Nephron progenitor cell (in vitro differentiated cells): ENCODE results near the gene TTC33.
"Not testable (repeated sequence)": the region's sequence is repeated elsewhere in the genome, so short reads cannot be mapped to it uniquely, and the experiment has no call there.

ENCODE experiments used
- DNase-seq: peaks from one replicate; pipeline ENCODE4 v3.0.0; 2021
- H3K27ac Mint-ChIP-seq: 2 replicates; pipeline ENCODE4 v1.8.0; 2021; ENCODE audit warnings: mild to moderate bottlenecking, moderate library complexity, mixed read lengths
- H3K27me3 Mint-ChIP-seq: 2 replicates; pipeline ENCODE4 v1.8.0; 2021; ENCODE audit warnings: mild to moderate bottlenecking, low read depth, mixed read lengths; ENCODE audit not compliant: poor library complexity
- H3K36me3 Mint-ChIP-seq: 2 replicates; pipeline ENCODE4 v1.8.0; 2021; ENCODE audit warnings: low read depth, mixed read lengths
- H3K4me1 Mint-ChIP-seq: 2 replicates; pipeline ENCODE4 v1.8.0; 2021; ENCODE audit warnings: mixed read lengths
- H3K4me3 Mint-ChIP-seq: 2 replicates; pipeline ENCODE4 v1.8.0; 2021; ENCODE audit warnings: mild to moderate bottlenecking, moderate library complexity, mixed read lengths
- H3K9me3 Mint-ChIP-seq: 2 replicates; pipeline ENCODE4 v1.8.0; 2021; ENCODE audit warnings: mild to moderate bottlenecking, moderate library complexity, mixed read lengths
- CTCF ChIP-seq: fragments of 200-600 bp; sonication (generic); IDR thresholded peaks from 2 replicates; pipeline ENCODE4 v1.5.0; 2021; ENCODE audit warnings: antibody characterized with exemption

Gene TTC33

GRCh38 chr5:40600383-40600782, 155.4 kb downstream of the TTC33 start:
- H3K9me3 Mint-ChIP-seq: no peaks in the 10 kb centered on the region

GRCh38 chr5:40599676-40600075, 156.1 kb downstream of the TTC33 start:
- Mint-ChIP-seq H3K4me3 (no peak overlapping the region), H3K27me3 (no peaks in the 10 kb centered on the region), H3K4me1 (peaks cover 47% of the 10 kb centered on the region), H3K36me3 (no peaks in the 10 kb centered on the region), H3K9me3 (no peaks in the 10 kb centered on the region), H3K27ac (peak overlapping the region; percentile 18)
- TF ChIP-seq CTCF: no peak
- no peak for DNase-seq

More at GRCh38 chr5:40600383-40600782, 155.4 kb downstream of the TTC33 start:
- no peak for DNase-seq
- TF ChIP-seq CTCF: no peak
- H3K4me1 Mint-ChIP-seq: peaks cover 51% of the 10 kb centered on the region
- H3K27me3 Mint-ChIP-seq: no peaks in the 10 kb centered on the region
- H3K36me3 Mint-ChIP-seq: no peaks in the 10 kb centered on the region
- no peak overlapping the region for H3K4me3 Mint-ChIP-seq
- no peak overlapping the region for H3K27ac Mint-ChIP-seq

DNA sequence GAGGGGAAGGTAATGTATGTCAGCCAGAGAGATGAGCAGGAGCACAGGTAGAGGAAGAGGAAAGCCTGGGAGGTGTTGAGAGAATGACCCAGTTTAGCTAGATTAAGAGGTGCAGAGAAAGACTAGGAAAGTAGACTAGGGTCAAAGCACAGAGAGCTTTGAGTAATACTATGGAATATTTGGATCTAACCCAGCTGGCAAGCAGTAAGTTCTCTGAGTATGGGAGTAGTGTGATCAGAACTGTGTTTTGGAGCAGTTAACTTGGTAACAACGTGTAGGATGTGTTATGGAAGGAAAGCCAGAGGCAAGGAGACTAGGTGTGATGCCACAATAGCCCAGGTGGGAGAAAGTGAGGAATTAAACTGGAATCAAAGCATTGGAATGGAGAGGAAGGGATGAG, 160.9 kb downstream of the TTC33 start:
- Mint-ChIP-seq H3K9me3 (no peaks in the 10 kb centered on the region), H3K27ac (peak overlapping the region; percentile 58), H3K4me1 (peaks cover 10% of the 10 kb centered on the region), H3K27me3 (no peaks in the 10 kb centered on the region), H3K4me3 (no peak overlapping the region), H3K36me3 (no peaks in the 10 kb centered on the region)
- no peak for TF ChIP-seq CTCF
- no peak for DNase-seq

- H3K4me3 Mint-ChIP-seq, H3K36me3 Mint-ChIP-seq, H3K27me3 Mint-ChIP-seq, H3K4me1 Mint-ChIP-seq, DNase-seq, H3K27ac Mint-ChIP-seq, H3K9me3 Mint-ChIP-seq: not testable (repeated sequence)
These were observed 163.9 kb downstream of the TTC33 start for GRCh38 chr5:40591727-40592396.

DNA sequence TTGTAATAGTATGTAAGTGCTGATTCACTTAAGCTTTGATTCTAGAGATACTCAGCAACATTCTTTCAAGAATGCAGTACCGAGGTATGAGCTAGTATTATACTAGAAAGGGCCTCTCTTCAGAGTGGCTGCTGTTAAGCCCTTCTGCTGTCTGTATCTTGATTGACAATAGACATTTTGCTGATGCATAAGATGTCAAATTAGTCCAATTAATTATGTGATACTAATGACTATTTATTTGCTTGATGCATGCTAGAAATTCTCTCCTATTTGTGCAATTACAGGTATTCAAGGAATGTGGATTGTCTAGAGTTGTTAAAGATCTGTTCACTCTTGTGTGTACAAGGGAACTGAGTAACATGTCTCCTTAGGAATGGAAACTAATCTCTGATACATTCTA, 168.4 kb downstream of the TTC33 start:
- no peak for TF ChIP-seq CTCF
- no peaks in the 10 kb centered on the region for H3K4me1 Mint-ChIP-seq
- no peaks in the 10 kb centered on the region for H3K36me3 Mint-ChIP-seq
- H3K27me3 Mint-ChIP-seq: no peaks in the 10 kb centered on the region
- H3K27ac Mint-ChIP-seq: no peak overlapping the region
- no peak overlapping the region for H3K4me3 Mint-ChIP-seq
- no peak for DNase-seq
- H3K9me3 Mint-ChIP-seq: no peaks in the 10 kb centered on the region

- Mint-ChIP-seq H3K4me3 (no peak overlapping the region), H3K36me3 (no peaks in the 10 kb centered on the region), H3K9me3 (no peaks in the 10 kb centered on the region), H3K27ac (no peak overlapping the region), H3K27me3 (no peaks in the 10 kb centered on the region), H3K4me1 (no peaks in the 10 kb centered on the region)
- no peak for TF ChIP-seq CTCF
- DNase-seq: no peak
These were observed 170.1 kb downstream of the TTC33 start for GRCh38 chr5:40585537-40586267.
